Measurements from ENCODE around the gene DUSP5. TPM values are rescaled to one million over a fixed set of nuclear protein-coding genes. Genes with fewer than 3 reads are reported as not detected.

DUSP5 gene, protein sequence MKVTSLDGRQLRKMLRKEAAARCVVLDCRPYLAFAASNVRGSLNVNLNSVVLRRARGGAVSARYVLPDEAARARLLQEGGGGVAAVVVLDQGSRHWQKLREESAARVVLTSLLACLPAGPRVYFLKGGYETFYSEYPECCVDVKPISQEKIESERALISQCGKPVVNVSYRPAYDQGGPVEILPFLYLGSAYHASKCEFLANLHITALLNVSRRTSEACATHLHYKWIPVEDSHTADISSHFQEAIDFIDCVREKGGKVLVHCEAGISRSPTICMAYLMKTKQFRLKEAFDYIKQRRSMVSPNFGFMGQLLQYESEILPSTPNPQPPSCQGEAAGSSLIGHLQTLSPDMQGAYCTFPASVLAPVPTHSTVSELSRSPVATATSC
- 10 to 100 TPM in 2 of 3 donors, 1 to 10 TPM in 1; 3.8 to 35.4 (median 26.9) TPM for total RNA-seq

DNA sequence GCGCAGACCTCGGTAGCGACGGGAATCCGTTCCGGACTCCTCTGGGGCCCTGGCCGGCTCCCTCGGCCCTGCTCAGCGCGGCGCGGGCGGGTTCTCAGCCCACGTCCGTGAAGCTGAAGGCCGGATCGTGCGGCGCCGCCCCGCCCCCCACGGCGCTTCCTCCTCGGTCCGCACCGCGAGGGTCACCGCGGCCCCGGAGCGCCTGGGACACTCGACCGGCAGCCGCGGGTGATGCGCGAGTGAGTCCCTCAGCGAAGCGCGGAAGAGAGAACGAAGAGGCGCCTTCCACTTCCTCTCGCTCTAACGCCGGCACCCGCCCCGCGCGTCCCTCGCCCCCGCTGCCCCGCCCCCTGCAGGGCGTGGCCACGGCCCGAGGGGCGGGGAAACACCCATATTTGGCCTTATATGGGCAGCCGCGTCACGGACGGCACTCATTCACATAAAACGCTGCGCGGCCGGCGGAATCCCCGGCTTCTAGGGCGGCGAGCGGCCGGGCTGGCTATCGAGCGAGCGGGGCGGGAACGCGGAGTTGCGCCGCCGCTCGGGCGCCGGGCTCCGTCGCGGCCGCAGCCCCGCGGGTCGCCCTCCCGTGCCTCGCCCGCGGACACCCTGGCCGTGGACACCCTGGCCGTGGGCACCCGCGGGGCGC, at the start of gene DUSP5:
TSS of gene DUSP5 (plus strand) at position 470 of the 649 bp plus-strand sequence. CDS start 215 bp downstream, outside the sequence.
- Histone ChIP-seq H3K27ac (peak within 1 kb of the TSS; percentile 94 to 98), H3K4me3 (peak within 1 kb of the TSS; percentile 63 to 97 (median 72)), H3K4me1 (peaks cover 4 to 5% of the 10 kb centered on the region in 2 donors), H3K9me3 (no peaks in the 10 kb centered on the region), H3K36me3 (no peaks in the 10 kb centered on the region), H3K27me3 (no peaks in the 10 kb centered on the region)
- peak; percentile 93 to 95 for DNase-seq (ENCODE audit: low spot score in 2 of 2)
- intact Hi-C loops (cut with DNase I; ENCODE audit: low total_unique reads), result no loop called here
- TF ChIP-seq CTCF (IDR thresholded peaks at IDR 0.05) (no peak), POLR2AphosphoS5 (IDR thresholded peaks at IDR 0.05) (peak; percentile 95 to 98 (median 96)), POLR2A (IDR thresholded peaks at IDR 0.05) (peak; percentile 91)

- Histone ChIP-seq H3K4me3 (no peak overlapping the region), H3K27me3 (no peaks in the 10 kb centered on the region), H3K9me3 (no peaks in the 10 kb centered on the region), H3K4me1 (no peaks in the 10 kb centered on the region), H3K27ac (no peak overlapping the region), H3K36me3 (no peaks in the 10 kb centered on the region)
- no peak for DNase-seq (ENCODE audit: low spot score in 2 of 2)
- TF ChIP-seq POLR2A (IDR thresholded peaks at IDR 0.05) (no peak), POLR2AphosphoS5 (IDR thresholded peaks at IDR 0.05) (no peak), CTCF (IDR thresholded peaks at IDR 0.05) (no peak)
- intact Hi-C loops (cut with DNase I; ENCODE audit: low total_unique reads), result no loop called here
Measured at GRCh38 chr10:110448682-110449418, 48.9 kb upstream of the DUSP5 start.

DNA sequence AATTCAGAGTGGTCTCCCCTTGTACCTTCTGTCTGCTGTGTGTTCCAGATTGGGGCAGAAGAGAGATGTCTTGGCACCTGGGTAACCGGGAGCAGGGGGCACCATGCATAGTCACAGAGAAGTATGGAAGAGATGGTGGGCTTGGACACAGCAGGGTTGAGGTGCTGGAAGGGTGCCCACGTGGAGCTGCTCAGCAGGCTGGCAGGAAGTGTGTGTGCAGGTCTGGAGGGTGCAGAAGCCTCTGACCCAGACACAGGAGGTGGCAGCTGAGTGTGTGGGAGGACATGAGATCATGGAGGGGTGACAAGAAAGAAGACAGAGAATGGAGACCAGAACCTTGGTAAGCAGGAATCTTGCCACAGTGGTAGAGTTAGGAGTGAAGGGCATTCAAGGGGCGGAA, 42.3 kb upstream of the DUSP5 start:
- intact Hi-C loops (cut with DNase I; ENCODE audit: low total_unique reads), result no loop called here
- no peaks in the 10 kb centered on the region for H3K27me3 ChIP-seq
- no peak for DNase-seq (ENCODE audit: low spot score in 2 of 2)
- TF ChIP-seq POLR2AphosphoS5 (IDR thresholded peaks at IDR 0.05), result no peak
- no peak for TF ChIP-seq POLR2A (IDR thresholded peaks at IDR 0.05)
- no peak for TF ChIP-seq CTCF (IDR thresholded peaks at IDR 0.05)
- H3K9me3 ChIP-seq, result no peaks in the 10 kb centered on the region
- no peak overlapping the region for H3K4me3 ChIP-seq
- peaks cover 0 to 4% of the 10 kb centered on the region in 2 donors for H3K4me1 ChIP-seq
- no peak overlapping the region for H3K27ac ChIP-seq
- no peaks in the 10 kb centered on the region for H3K36me3 ChIP-seq

DNA sequence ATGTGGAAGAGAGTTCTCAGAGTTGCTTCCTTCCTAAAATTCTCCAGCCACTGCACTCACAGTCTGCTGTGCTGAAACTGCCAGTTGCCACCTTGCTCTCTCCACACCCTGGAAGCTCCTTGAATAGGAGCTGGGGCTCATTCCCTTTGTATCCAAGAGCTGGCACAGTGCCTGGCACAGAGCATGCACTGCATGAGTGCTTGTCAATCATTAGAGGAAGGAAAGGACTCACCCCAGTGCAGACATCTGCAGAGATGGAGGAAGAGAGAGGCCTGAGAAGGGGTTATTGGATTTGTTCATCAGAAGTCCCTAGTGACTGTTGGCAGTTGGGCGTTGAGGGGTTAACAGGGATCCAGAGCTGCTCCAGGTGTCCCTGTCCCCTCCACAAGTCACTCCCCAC, 41.7 kb upstream of the DUSP5 start:
- intact Hi-C loops (cut with DNase I; ENCODE audit: low total_unique reads), result no loop called here
- H3K36me3 ChIP-seq, result no peaks in the 10 kb centered on the region
- peak overlapping the region; percentile 56 to 68 for H3K27ac ChIP-seq
- no peak for TF ChIP-seq POLR2A (IDR thresholded peaks at IDR 0.05)
- TF ChIP-seq POLR2AphosphoS5 (IDR thresholded peaks at IDR 0.05), result no peak
- no peak for TF ChIP-seq CTCF (IDR thresholded peaks at IDR 0.05)
- no peaks in the 10 kb centered on the region for H3K27me3 ChIP-seq
- H3K4me3 ChIP-seq, result no peak overlapping the region
- DNase-seq (ENCODE audit: low spot score in 2 of 2), result no peak
- peaks cover 0 to 4% of the 10 kb centered on the region in 2 donors for H3K4me1 ChIP-seq
- no peaks in the 10 kb centered on the region for H3K9me3 ChIP-seq
